Brain microvascular endothelial cell (primary cell): ENCODE measurements around the gene PAK1.

Source experiments
- DNase-seq: peaks from one replicate; pipeline ENCODE4 v3.0.0-alpha.2; 2020
- H3K27ac ChIP-seq: fragments of 250-450 bp; sonication (Bioruptor Pico); 2 replicates; pipeline ENCODE4 v1.5.1; 2020; ENCODE audit warnings: mild to moderate bottlenecking, moderate library complexity
- H3K27me3 ChIP-seq: fragments of 250-450 bp; sonication (Bioruptor Pico); replicated peaks from 2 replicates; pipeline ENCODE4 v1.5.1; 2020; ENCODE audit warnings: mild to moderate bottlenecking
- H3K36me3 ChIP-seq: fragments of 250-450 bp; sonication (Bioruptor Pico); replicated peaks from 2 replicates; pipeline ENCODE4 v1.5.1; 2020; ENCODE audit warnings: mild to moderate bottlenecking
- H3K4me3 ChIP-seq: 2 replicates; pipeline ENCODE4 v1.5.1; 2011; ENCODE audit warnings: low read depth, mild to moderate bottlenecking, control low read depth, low read length, moderate library complexity
- CTCF ChIP-seq: IDR thresholded peaks from 2 replicates; pipeline ENCODE4 v1.5.1; 2011; ENCODE audit warnings: low read depth, mild to moderate bottlenecking, moderate library complexity, low read length, control low read depth, inconsistent platforms; ENCODE audit errors: missing control alignments
- in situ Hi-C: cut with HindIII; loops from 2 replicates; pipeline ENCODE4 v1.10.0; 2017; ENCODE audit warnings: low sequenced_read_pairs, low pct_ligation_motif_present

PAK1 gene

GRCh38 chr11:77515483-77515882 is 41.6 kb upstream of the PAK1 start:
- TF ChIP-seq CTCF, result no peak
- H3K27ac ChIP-seq, result no peak overlapping the region
- H3K4me3 ChIP-seq, result no peak overlapping the region
- in situ Hi-C loops, result no loop called here
- no peaks in the 10 kb centered on the region for H3K27me3 ChIP-seq
- no peak for DNase-seq
- H3K36me3 ChIP-seq, result no peaks in the 10 kb centered on the region

DNA sequence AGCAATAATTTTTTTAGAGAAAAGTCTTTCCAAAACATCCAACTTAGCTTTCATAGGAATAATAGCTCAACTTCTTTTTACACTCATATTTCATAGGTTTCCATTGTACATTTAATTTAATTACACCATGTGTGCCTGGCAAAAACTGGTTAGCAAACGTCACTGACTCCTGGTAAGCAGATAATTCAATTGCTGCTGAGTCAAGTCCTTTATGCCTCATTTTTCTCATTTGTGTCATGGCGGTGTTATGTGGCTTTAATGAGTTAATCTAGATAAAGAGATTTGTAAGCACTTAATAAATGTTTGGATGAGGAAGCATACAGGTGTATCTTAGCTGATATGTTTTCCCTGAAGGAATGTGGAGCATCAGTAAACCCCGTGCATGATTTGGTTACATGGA is 41.2 kb upstream of the PAK1 start:
- no peak overlapping the region for H3K4me3 ChIP-seq
- no peak for DNase-seq
- no peak overlapping the region for H3K27ac ChIP-seq
- in situ Hi-C loops, result no loop called here
- no peaks in the 10 kb centered on the region for H3K27me3 ChIP-seq
- no peak for TF ChIP-seq CTCF
- no peaks in the 10 kb centered on the region for H3K36me3 ChIP-seq

GRCh38 chr11:77512092-77512491 is 38.2 kb upstream of the PAK1 start:
- no peak overlapping the region for H3K27ac ChIP-seq
- no peak for TF ChIP-seq CTCF
- H3K4me3 ChIP-seq, result no peak overlapping the region
- no peaks in the 10 kb centered on the region for H3K27me3 ChIP-seq
- no peaks in the 10 kb centered on the region for H3K36me3 ChIP-seq
- no peak for DNase-seq
- in situ Hi-C loops, result no loop called here

GRCh38 chr11:77510851-77511250 is 37.0 kb upstream of the PAK1 start:
- DNase-seq, result no peak
- Histone ChIP-seq H3K27me3 (no peaks in the 10 kb centered on the region), H3K27ac (no peak overlapping the region), H3K36me3 (no peaks in the 10 kb centered on the region), H3K4me3 (no peak overlapping the region)
- no peak for TF ChIP-seq CTCF
- in situ Hi-C loops, result no loop called here

GRCh38 chr11:77510095-77510494 is 36.2 kb upstream of the PAK1 start:
- Histone ChIP-seq H3K27ac (no peak overlapping the region), H3K36me3 (no peaks in the 10 kb centered on the region), H3K4me3 (no peak overlapping the region), H3K27me3 (no peaks in the 10 kb centered on the region)
- DNase-seq, result no peak
- in situ Hi-C loops, result no loop called here
- no peak for TF ChIP-seq CTCF

DNA sequence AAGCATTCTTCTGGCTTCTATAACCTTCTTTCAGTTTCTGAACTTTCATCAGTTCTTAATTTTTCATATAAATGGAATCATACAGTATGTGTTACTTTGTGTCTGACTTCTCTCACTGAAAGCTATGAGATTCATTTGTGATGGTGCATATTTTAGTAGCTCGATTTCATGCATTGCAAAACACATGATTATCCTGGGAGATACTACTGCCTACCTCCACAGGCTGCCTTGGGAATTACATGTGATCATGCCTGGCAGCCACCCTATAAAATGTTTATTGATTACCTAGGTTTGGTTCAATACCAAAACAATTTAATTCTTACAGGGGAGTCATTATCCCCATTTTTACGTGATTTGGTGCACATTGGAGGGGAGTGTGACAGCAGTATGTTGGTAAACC is 34.1 kb upstream of the PAK1 start:
- no peak for DNase-seq
- no peaks in the 10 kb centered on the region for H3K27me3 ChIP-seq
- no peak overlapping the region for H3K4me3 ChIP-seq
- no peak overlapping the region for H3K27ac ChIP-seq
- H3K36me3 ChIP-seq, result no peaks in the 10 kb centered on the region
- no peak for TF ChIP-seq CTCF
- in situ Hi-C loops, result no loop called here
